Lower leg skin (tissue), 4 donors: ENCODE data around the gene RTTN. TPM values are rescaled to one million over a fixed set of nuclear protein-coding genes. Genes with fewer than 3 reads are reported as not detected.

Experiments used
- DNase-seq, 2 donors: peaks; one replicate each; pipeline ENCODE4 v3.0.0-alpha.2; 2019; ENCODE audit warnings: low spot score in 2 of 2
- H3K4me3 ChIP-seq: fragments of 200-600 bp; sonication (generic); 2 replicates; pipeline ENCODE4 v1.5.1; 2017; ENCODE audit warnings: mild to moderate bottlenecking, low read depth; ENCODE audit not compliant: poor library complexity, severe bottlenecking
- POLR2A ChIP-seq, 2 donors: fragments of 450-650 bp; IDR thresholded peaks; one replicate each; pipeline ENCODE4 v1.6.1; 2016 to 2017; ENCODE audit warnings: antibody characterized with exemption in 2 of 2, mild to moderate bottlenecking in 1 of 2, moderate library complexity in 1 of 2
- WGBS, 2 donors: methylation state at CpG; one replicate each; pipeline ENCODE4 v1.1.5; 2018; 5-methylcytosine and 5-hydroxymethylcytosine counted together
- intact Hi-C: fragments of 100-400 bp; cut with DNase I; formaldehyde crosslinking; loops from one replicate; pipeline ENCODE4 v1.15.0; 2023; ENCODE audit warnings: low total_unique reads
- total RNA-seq, 4 donors: library from RNA; depleted of rRNA; stranded (reverse); fragments of >200 nt; gene quantifications; one replicate each; pipeline ENCODE4 v1.1.0, GENCODE V29; 2016
- TF ChIP-seq, protein P1 (sequence below), 3 donors: fragments of 450-650 bp; IDR thresholded peaks; one replicate each; pipeline ENCODE4 v1.5.1; 2016; ENCODE audit warnings: antibody characterized with exemption in 3 of 3, mild to moderate bottlenecking in 3 of 3, moderate library complexity in 2 of 3

Gene RTTN
- total RNA-seq, 4 donors from 2014 or later, result 4.8 to 14.9 (median 7.8) TPM

DNA sequence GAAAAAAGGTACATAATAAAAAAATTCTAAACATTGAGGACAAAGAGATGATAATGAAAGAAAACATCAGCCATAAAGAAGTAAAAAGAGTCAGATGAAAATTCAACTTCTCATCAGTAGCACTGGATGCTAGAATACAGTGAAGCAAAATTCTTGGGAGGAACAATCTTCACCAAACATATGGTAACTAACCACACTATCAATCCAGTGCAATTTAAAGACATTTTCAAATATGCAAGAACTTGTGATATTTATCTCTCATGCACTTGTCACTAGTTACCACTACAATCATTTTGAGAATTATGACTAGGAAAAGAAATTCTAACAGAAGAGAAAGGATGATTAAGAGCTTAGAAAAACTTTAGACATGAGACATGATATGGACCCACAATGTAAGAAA, 127.4 kb downstream of the RTTN start:
- no peak for DNase-seq
- H3K4me3 ChIP-seq, result no peak overlapping the region
- no peak for TF ChIP-seq POLR2A (IDR thresholded peaks at IDR 0.05)
- TF ChIP-seq, protein P1, sequence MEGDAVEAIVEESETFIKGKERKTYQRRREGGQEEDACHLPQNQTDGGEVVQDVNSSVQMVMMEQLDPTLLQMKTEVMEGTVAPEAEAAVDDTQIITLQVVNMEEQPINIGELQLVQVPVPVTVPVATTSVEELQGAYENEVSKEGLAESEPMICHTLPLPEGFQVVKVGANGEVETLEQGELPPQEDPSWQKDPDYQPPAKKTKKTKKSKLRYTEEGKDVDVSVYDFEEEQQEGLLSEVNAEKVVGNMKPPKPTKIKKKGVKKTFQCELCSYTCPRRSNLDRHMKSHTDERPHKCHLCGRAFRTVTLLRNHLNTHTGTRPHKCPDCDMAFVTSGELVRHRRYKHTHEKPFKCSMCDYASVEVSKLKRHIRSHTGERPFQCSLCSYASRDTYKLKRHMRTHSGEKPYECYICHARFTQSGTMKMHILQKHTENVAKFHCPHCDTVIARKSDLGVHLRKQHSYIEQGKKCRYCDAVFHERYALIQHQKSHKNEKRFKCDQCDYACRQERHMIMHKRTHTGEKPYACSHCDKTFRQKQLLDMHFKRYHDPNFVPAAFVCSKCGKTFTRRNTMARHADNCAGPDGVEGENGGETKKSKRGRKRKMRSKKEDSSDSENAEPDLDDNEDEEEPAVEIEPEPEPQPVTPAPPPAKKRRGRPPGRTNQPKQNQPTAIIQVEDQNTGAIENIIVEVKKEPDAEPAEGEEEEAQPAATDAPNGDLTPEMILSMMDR (IDR thresholded peaks at IDR 0.05), result no peak
- intact Hi-C loops, result no loop called here

DNA sequence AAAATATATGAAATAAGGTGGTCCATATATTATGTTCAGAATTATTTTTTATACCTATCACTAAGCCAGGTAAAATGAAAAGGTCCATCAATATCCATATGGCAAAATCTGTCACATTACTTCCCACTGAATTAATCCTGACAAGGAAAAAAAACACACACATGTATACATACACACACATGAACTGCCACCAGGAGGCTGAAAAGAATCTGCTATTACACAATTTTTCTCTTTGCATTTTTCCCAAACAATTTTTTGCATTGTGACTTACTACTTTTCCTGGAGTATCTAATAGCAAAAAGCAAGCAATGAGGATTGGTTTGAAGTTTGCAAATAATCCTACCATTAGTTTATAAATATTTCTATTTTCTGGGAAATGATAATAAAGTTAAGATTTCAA, 129.6 kb downstream of the RTTN start:
- no peak overlapping the region for H3K4me3 ChIP-seq
- intact Hi-C loops, result no loop called here
- no peak for DNase-seq
- TF ChIP-seq, protein P1 (IDR thresholded peaks at IDR 0.05), result no peak
- TF ChIP-seq POLR2A (IDR thresholded peaks at IDR 0.05), result no peak

DNA sequence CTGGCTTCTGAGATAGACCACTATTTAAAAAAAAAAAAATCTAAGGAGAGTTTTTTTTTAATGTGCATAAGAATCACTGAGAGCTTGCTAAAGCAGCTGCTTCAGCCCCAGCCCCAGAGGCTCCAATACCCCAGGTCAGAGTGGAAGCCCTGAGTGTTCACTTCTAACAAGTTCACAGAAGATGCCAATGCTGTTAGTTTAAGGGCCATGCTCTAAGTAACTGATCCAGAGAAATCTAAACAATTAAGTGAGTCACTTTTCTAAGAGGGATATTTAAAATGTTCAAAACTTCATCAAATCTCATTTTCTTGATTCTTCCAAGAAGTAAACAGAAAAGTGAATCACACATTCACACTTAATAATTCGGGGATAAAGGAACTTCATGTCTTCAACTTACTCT, 131.4 kb downstream of the RTTN start:
- H3K4me3 ChIP-seq, result no peak overlapping the region
- DNase-seq, result no peak
- no peak for TF ChIP-seq POLR2A (IDR thresholded peaks at IDR 0.05)
- TF ChIP-seq, protein P1 (IDR thresholded peaks at IDR 0.05), result no peak
- 89 to 95% methylated on average over 1 of the region's 1 CpG for WGBS, 2 donors
- intact Hi-C loops, result no loop called here

DNA sequence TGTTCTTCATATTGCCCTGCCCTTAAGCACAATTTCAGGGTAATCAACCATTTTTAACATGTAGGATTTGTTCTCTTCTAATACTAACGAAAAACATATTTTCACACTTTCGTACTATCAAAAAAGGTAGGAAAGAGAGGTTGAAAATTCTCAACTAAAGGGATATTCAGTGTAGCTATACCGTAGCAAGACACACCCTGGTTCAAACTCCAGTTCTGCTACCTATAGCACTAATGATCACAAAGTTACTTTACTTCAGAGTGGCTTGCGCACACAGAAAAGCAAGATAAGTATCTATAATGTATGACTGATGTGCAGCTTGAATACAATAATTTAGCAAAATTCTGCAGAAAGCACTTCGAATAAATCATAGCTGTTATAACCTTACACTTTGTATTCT, 132.1 kb downstream of the RTTN start:
- TF ChIP-seq POLR2A (IDR thresholded peaks at IDR 0.05), result no peak
- TF ChIP-seq, protein P1 (IDR thresholded peaks at IDR 0.05), result no peak
- no peak overlapping the region for H3K4me3 ChIP-seq
- 93% methylated on average over 5 of the region's 5 CpGs for WGBS, 2 donors
- intact Hi-C loops, result no loop called here
- no peak for DNase-seq

DNA sequence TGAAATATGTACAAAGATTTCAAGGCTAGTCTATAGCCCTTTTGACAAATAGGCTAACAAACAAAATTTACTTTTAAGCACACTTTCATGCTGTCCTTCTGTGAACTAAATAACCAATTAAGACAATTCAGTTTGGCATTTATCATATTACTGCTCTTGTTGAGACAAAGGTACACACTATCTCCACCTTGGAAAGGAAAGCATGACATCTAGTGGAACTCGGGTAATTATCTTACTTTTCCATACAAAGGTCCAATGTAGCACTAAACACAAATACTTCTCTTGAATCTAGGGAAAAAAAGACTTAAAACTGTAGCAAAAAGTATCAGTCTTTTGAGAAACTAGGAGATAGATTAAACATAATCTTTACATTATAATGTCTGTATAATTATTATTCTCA, 132.8 kb downstream of the RTTN start:
- TF ChIP-seq, protein P1 (IDR thresholded peaks at IDR 0.05), result no peak
- no peak for TF ChIP-seq POLR2A (IDR thresholded peaks at IDR 0.05)
- H3K4me3 ChIP-seq, result no peak overlapping the region
- WGBS, 2 donors, result 62 to 78% methylated on average over 1 of the region's 1 CpG
- no peak for DNase-seq
- intact Hi-C loops, result no loop called here

DNA sequence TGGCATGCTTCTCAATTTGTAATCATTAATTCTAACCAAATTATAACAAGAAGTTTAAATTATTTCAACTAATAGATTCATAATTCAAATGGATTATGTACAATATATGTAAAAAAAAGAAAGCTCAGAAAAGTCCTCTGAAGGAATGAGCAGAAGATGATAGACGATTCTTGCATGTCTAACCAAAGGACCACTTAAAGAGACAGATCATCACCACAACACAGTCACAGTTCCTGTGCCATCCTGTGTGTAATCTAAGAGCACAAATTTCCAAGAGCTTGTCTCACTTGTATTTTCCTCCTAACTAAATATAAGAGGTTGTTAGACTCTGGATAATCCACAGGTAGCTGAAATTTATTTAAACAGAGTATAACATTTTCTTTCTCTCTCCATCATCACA, 135.5 kb downstream of the RTTN start:
- 47 to 53% methylated on average over 1 of the region's 1 CpG for WGBS, 2 donors
- TF ChIP-seq, protein P1 (IDR thresholded peaks at IDR 0.05), result no peak
- no peak for TF ChIP-seq POLR2A (IDR thresholded peaks at IDR 0.05)
- H3K4me3 ChIP-seq, result no peak overlapping the region
- no peak for DNase-seq
- intact Hi-C loops, result no loop called here
